Medulla oblongata (tissue), 1 donor: ENCODE measurements around the gene NLRC5.
"Not testable (repeated sequence)": the region's sequence is repeated elsewhere in the genome, so short reads cannot be mapped to it uniquely, and the experiment has no call there.

Experiments used
- DNase-seq: peaks from one replicate; pipeline ENCODE4 v3.0.0-alpha.2; 2015; ENCODE audit errors: extremely low spot score

Gene NLRC5

GRCh38 chr16:56960681-56961281 lies 28.6 kb upstream of the NLRC5 start:
- DNase-seq = no peak

- DNase-seq = no peak
These were observed 28.0 kb upstream of the NLRC5 start for GRCh38 chr16:56961386-56961785.

GRCh38 chr16:56961851-56962281 lies 27.5 kb upstream of the NLRC5 start, which contains the start of gene CETP:
Gene CETP (plus strand): TSS chr16:56961950. CDS start chr16:56961980, 30 bp downstream.
- no peak for DNase-seq

- DNase-seq = peak; percentile 79
These were observed 24.9 kb upstream of the NLRC5 start for GRCh38 chr16:56964243-56965148.

- DNase-seq = peak; percentile 75
These were observed 23.9 kb upstream of the NLRC5 start for GRCh38 chr16:56965149-56966092.

- peak; percentile 33 for DNase-seq
These were observed 23.3 kb upstream of the NLRC5 start for GRCh38 chr16:56966093-56966475.

- no peak for DNase-seq
These were observed 21.6 kb upstream of the NLRC5 start for GRCh38 chr16:56967733-56968132.

GRCh38 chr16:56969769-56970168 lies 19.6 kb upstream of the NLRC5 start:
- no peak for DNase-seq

- no peak for DNase-seq
These were observed 18.2 kb upstream of the NLRC5 start for GRCh38 chr16:56970934-56971767.

- no peak for DNase-seq
These were observed 17.7 kb upstream of the NLRC5 start for GRCh38 chr16:56971768-56972043.

GRCh38 chr16:56972403-56973293 lies 16.7 kb upstream of the NLRC5 start:
- no peak for DNase-seq

- no peak for DNase-seq
These were observed 16.1 kb upstream of the NLRC5 start for GRCh38 chr16:56973294-56973689.

GRCh38 chr16:56973899-56974298 lies 15.5 kb upstream of the NLRC5 start:
- not testable (repeated sequence) for DNase-seq

GRCh38 chr16:56974549-56975300 lies 14.6 kb upstream of the NLRC5 start:
- DNase-seq = no peak

GRCh38 chr16:56975714-56976113 lies 13.6 kb upstream of the NLRC5 start:
- DNase-seq = no peak

- DNase-seq = no peak
These were observed 12.1 kb upstream of the NLRC5 start for GRCh38 chr16:56977216-56977615.

GRCh38 chr16:56977823-56978430 lies 11.4 kb upstream of the NLRC5 start:
- no peak for DNase-seq

GRCh38 chr16:56980201-56980535 lies 9.2 kb upstream of the NLRC5 start:
- DNase-seq = no peak
